DMS53 treated with DMSO at 0.1 percent for 48 hours (cell line): ENCODE results near the gene RAD51B.
A peak's percentile ranks its signal among the peaks of the same experiment; 100 is the strongest.

Source experiments
- DNase-seq: peaks from one replicate; lab custom pipeline; 2025; ENCODE audit not compliant: unreplicated experiment; lab: John Stamatoyannopoulos, UW

The RAD51B gene

GRCh38 chr14:68726093-68726695 is 906.6 kb downstream of the RAD51B start:
- no peak for DNase-seq

- peak; percentile 31 for DNase-seq
These were observed 907.9 kb downstream of the RAD51B start for GRCh38 chr14:68727315-68728047.

GRCh38 chr14:68728342-68729106 is 908.9 kb downstream of the RAD51B start:
- peak; percentile 59 for DNase-seq

DNA sequence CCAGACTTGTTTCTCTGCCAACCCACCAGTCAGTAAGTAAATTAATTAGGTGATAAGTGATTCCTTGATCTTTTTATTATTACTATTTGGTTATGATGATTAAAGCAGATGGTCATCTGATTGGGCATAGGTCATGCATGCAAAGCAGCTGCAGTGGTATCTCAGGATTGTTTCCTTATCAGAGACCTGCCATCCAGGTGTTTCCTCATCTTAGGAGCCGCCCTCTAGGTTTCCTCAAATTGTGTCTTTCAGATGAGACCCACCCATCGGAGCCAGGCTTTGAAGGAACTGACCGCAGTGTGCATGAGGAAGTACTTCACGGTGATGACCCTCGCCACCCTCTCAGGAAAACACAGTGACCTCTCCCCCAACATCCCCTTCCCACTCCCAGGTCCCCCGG is 910.0 kb downstream of the RAD51B start:
- no peak for DNase-seq

GRCh38 chr14:68730348-68730747 is 910.8 kb downstream of the RAD51B start:
- no peak for DNase-seq

- no peak for DNase-seq
These were observed 911.3 kb downstream of the RAD51B start for GRCh38 chr14:68730811-68731425.

DNA sequence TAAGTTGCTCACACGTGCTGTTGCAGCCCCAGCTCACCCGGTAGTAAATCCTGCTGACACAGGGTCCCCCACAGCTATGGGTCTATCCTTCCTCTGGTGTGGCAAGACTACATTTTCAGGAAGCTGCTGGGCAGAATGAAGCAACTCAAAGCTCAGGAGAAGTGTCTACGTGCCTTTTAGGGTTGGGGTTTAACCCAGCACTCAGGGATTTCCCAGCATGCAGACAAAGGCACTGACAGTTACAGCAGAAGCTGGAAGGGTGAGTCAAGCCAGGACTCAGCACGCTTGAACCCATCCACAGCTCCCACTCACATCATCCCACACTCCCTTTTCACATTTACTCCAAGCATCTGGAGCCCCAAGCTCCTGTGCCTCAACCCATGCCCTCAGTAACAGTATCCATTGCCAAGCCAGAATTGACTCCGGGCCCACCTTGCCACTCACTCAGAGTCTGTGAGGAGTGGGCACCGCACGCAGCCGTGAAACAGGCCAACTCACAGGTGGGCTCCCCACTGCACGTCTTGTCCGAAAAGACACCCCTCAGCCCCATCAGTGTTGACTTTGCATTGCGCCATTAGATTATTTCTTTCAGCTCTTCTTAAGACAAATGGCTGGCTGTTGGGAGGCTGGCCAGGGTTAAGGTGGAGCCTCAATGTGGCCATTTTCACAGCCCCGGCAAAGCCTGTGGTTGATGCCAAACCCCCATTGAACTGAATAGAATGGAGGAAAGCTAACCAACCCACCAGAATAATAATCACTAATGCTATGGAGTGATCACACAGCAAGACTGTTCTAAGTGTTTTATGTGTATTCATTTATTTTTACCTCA is 913.7 kb downstream of the RAD51B start:
- no peak for DNase-seq

GRCh38 chr14:68734231-68734732 is 914.7 kb downstream of the RAD51B start:
- no peak for DNase-seq

DNA sequence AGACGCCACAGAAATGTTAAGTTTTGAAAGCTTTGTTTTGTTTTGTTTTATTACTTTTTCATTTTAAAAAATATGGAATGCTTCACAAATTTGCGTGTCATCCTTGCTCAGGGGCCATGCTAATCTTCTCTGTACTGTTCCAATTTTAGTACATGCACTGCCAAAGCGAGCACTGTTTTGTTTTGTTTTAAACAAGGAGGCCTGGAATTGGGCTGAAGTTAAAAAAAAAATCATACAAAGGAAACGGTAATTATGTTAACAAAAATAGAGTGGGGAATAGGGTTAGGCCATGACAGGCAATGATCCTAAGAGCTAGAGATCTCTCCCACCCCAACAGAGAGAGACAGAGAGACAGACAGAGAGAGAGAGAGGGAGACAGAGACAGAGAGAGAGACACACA is 916.3 kb downstream of the RAD51B start:
- DNase-seq: no peak

GRCh38 chr14:68736471-68736871 is 916.9 kb downstream of the RAD51B start:
- DNase-seq: no peak

GRCh38 chr14:68737086-68737485 is 917.5 kb downstream of the RAD51B start:
- DNase-seq: no peak

- no peak for DNase-seq
These were observed 919.0 kb downstream of the RAD51B start for GRCh38 chr14:68738559-68738958.

DNA sequence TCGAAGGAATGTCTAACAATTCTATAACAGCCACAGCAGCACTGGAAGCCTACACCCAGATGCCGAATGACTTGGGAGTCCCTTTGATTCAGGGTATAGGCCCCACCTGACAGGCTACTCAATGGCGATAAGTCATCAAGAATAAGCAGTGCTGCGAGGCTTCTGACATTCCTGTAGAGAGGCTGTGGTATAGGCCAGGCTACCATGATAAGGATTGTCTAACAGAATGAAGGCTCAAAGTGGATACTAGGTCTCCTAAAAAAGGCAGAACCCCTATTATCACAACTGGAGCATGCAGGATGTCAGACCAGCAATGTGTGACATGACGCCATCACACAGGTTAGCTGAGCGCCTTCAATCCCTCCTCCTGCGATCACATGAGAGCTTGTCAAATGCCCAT is 920.1 kb downstream of the RAD51B start:
- DNase-seq: no peak

- DNase-seq: no peak
These were observed 921.4 kb downstream of the RAD51B start for GRCh38 chr14:68740788-68741476.

- DNase-seq: no peak
These were observed 921.9 kb downstream of the RAD51B start for GRCh38 chr14:68741477-68741791.

DNA sequence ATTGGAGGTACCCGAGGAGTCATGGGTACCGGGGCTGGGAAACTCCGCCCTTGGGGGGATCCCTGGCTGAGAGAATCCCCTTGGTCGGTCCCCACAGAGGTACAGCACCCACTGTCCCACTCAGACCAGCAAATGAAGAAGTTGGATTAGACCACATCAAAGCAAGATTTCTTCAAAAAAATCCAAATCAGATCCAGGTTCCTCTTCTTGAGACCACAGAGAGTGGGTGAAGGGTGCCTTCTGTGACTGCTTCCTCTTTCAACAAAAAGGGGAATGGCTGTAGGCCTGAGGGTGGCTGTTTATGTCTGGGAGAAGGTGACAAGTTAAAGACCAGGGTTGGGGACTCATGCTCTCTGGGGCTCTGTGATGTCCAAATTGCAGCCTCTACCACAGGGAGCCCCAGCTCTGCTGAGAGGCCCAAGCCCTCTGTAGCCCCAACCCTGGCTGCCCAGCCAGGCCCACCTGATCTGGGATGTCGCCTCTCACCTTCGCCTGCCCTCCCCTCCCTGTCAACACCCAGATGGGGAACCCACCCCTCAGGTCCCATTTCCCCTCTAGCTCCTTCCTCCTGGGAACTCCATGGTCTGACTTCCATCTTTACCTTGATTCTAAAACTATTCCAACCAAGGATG is 922.4 kb downstream of the RAD51B start:
- DNase-seq: no peak

DNA sequence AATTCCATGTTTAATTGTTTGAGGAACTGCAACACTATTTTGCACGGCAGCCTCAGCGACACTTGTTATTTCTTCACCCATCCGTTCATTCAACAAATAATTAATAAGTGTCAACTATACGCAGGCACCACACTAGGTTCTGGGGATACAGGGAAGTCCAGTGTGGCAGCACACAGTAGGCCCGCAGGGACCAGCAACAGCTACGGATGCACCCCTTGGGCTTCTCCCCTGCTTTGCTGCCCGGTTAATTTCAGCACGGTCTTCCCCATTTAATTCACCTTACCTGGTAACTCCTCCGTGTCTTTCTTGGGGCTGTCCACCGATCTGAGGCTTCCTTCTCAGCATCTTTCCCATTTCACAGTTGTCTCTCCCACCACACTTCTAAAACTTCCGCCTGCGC is 925.0 kb downstream of the RAD51B start:
- no peak for DNase-seq

DNA sequence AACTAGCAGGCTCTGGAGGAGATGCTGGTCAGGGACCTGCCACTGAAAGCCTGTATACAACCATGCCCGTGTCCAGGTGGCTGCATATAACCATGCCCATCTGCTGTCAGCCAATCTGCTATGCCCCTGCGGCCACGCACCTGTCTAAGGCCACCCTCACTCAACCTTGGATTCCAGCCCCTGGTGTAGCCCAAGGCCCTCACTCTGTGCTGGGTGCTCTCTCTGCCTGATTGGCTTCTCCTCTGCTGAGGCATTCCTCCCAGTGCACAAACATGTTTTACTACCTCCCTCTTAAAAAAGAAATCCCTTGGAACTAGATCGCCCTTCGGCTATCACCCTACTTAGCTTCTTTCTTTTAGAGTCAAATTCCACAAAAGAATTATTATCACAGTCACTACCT is 927.8 kb downstream of the RAD51B start:
- no peak for DNase-seq

- no peak for DNase-seq
These were observed 928.7 kb downstream of the RAD51B start for GRCh38 chr14:68748260-68748659.

DNA sequence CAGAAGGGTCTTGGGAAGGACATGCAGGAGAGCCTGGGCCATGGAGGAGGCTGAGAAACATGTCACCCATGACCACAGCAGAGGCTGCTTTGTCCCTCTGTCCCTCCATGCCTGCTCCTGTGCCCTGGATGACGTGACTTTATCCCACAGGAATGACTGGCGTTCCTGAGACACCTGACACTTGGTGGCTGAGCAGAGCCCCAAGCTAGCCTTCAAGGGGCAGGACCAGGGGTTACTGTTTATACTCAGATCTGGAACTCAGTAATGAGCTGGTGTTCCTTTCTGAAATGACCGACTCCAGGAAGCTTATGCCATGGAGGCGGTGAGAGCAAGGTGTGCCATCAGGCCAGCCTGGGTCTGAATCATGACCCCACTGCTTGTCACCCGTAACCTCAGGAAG is 929.1 kb downstream of the RAD51B start:
- DNase-seq: no peak
